Mononuclear cell (primary cell): ENCODE results near the gene IRAK1BP1. TPM values are rescaled to one million over a fixed set of nuclear protein-coding genes. Genes with fewer than 3 reads are reported as not detected.
"Not testable (repeated sequence)": the region's sequence is repeated elsewhere in the genome, so short reads cannot be mapped to it uniquely, and the experiment has no call there.

Source experiments
- H3K27me3 ChIP-seq: 2 replicates; pipeline ENCODE4 v1.6.0; 2011; ENCODE audit warnings: low read length, control low read depth; ENCODE audit not compliant: insufficient read depth
- H3K4me1 ChIP-seq: 2 replicates; pipeline ENCODE4 v1.5.1; 2011; ENCODE audit warnings: mild to moderate bottlenecking, low read length, control low read depth; ENCODE audit not compliant: insufficient read depth
- H3K4me3 ChIP-seq: 2 replicates; pipeline ENCODE4 v1.5.1; 2011; ENCODE audit warnings: mild to moderate bottlenecking, low read length, moderate library complexity
- H3K9me3 ChIP-seq: 2 replicates; pipeline ENCODE4 v1.5.1; 2011; ENCODE audit warnings: low read depth, mild to moderate bottlenecking, control low read depth, low read length
- total RNA-seq: library from RNA; depleted of rRNA; stranded (reverse); fragments of >200 nt; gene quantifications from one replicate; pipeline ENCODE4 v1.2.3, GENCODE V29; 2012

IRAK1BP1 gene
- total RNA-seq, 1 donor: 0.42 TPM

- H3K4me1 ChIP-seq, H3K27me3 ChIP-seq, H3K9me3 ChIP-seq, H3K4me3 ChIP-seq: not testable (repeated sequence)
Measured at GRCh38 chr6:78858339-78858938, 8.9 kb upstream of the IRAK1BP1 start.

DNA sequence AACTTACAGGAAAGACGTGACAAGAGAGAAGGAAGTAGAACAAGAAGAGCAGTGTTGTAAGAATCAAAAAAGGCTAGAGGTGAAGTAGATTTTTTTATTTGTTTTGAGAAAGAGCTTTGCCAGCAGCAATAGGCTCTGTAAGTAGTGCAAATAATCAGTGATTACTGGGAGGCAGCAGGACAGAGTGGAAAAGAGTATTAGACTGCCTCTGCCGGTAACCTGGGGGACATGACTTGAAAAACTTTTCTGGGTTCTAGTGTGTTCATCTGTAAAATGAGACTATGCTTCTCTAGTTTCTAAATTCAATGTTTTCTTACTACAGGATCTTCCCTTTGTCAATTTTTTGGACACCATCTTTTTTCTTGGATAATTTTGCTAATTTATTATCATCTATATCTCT lies 5.8 kb upstream of the IRAK1BP1 start:
- Histone ChIP-seq H3K27me3 (no peaks in the 10 kb centered on the region), H3K4me1 (no peaks in the 10 kb centered on the region), H3K9me3 (no peaks in the 10 kb centered on the region), H3K4me3 (no peak overlapping the region)

DNA sequence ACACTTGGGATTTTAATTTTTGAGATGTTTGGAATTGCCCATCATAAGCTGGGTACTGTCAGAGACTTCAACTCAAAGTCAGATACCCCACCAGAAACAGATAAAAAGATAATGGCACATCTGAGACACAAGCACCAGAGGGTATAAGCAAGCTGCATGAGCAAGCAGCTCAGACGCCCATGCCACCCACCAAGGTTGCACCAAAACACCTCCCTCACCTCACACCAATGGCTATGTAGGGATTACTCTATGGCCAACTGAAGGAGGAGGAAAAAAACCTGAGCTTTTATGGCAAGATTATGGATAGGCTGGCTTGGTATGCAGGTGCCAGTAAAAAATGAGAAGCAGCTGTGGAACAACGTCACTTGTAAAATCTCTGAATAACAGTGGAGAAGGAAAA lies 3.8 kb upstream of the IRAK1BP1 start:
- H3K4me3 ChIP-seq: no peak overlapping the region
- H3K27me3 ChIP-seq: no peaks in the 10 kb centered on the region
- H3K9me3 ChIP-seq: no peaks in the 10 kb centered on the region
- peaks cover 3% of the 10 kb centered on the region for H3K4me1 ChIP-seq

DNA sequence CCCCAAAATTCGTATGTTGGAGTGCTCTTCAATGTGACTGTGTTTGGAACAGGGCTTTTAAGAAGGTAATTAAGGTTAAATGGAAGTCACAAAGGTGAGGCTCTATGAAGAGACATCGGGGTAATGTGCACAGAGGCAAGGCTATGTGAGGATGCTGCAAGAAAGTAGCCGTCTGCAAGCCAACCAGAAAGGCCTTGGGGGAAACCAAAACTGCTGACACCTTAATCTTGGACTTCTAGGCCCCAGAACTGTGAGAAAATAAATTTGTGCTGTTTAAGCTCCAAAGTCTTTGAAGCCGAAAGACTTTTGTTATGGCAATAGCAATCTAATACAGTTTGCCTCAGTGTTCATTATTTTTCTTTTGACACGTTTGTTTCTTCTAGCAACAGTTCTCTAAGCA lies 2.4 kb upstream of the IRAK1BP1 start:
- Histone ChIP-seq H3K4me3 (no peak overlapping the region), H3K9me3 (no peaks in the 10 kb centered on the region), H3K27me3 (no peaks in the 10 kb centered on the region), H3K4me1 (peaks cover 3% of the 10 kb centered on the region)

GRCh38 chr6:78867020-78867369 lies 356 bp upstream of the IRAK1BP1 start:
- Histone ChIP-seq H3K4me1 (peaks cover 3% of the 10 kb centered on the region), H3K4me3 (peak overlapping the region; percentile 70), H3K9me3 (no peaks in the 10 kb centered on the region), H3K27me3 (no peaks in the 10 kb centered on the region)

DNA sequence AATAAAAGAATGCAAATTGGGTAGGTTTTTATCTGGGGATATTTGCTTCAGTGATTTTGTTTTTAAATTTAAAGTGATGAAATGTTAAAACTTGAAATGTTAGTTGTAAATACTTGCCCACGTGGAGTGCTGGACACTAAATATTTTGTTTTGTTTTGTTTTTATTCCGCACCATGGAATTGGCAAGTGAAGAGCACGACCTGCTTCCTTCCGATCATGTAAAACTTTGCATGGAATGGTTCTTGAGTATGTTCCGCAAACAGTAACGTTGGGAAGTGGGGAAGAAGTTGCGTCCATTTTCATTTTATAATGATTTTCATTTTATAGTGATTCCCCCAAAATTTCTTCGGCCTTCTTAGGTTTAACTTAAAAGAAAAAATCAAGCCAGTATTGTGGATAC lies 765 bp downstream of the IRAK1BP1 start:
- Histone ChIP-seq H3K4me3 (peak overlapping the region; percentile 70), H3K27me3 (no peaks in the 10 kb centered on the region), H3K9me3 (no peaks in the 10 kb centered on the region), H3K4me1 (peaks cover 3% of the 10 kb centered on the region)

- Histone ChIP-seq H3K27me3 (no peaks in the 10 kb centered on the region), H3K4me3 (no peak overlapping the region), H3K9me3 (no peaks in the 10 kb centered on the region), H3K4me1 (no peaks in the 10 kb centered on the region)
Measured at GRCh38 chr6:78875505-78875904, 8.2 kb downstream of the IRAK1BP1 start.

GRCh38 chr6:78883651-78884050 lies 16.3 kb downstream of the IRAK1BP1 start:
- H3K4me3 ChIP-seq: no peak overlapping the region
- H3K9me3 ChIP-seq: no peaks in the 10 kb centered on the region
- no peaks in the 10 kb centered on the region for H3K27me3 ChIP-seq
- no peaks in the 10 kb centered on the region for H3K4me1 ChIP-seq

DNA sequence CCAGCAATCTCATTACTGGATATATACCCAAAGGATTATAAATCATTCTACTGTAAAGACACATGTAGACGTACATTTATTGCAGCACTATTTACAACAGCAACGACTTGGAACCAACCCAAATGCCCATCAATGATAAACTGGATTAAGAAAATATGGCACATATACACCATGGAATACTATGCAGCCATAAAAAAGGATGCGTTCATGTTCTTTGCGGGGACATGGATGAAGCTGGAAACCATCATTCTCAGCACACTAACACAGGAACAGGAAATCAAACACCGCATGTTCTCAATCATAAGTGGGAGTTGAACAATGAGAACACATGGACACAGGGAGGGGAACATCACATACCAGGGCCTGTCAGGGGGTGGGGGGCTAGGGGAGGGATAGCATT lies 22.6 kb downstream of the IRAK1BP1 start:
- H3K9me3 ChIP-seq, H3K4me3 ChIP-seq, H3K4me1 ChIP-seq, H3K27me3 ChIP-seq: not testable (repeated sequence)

DNA sequence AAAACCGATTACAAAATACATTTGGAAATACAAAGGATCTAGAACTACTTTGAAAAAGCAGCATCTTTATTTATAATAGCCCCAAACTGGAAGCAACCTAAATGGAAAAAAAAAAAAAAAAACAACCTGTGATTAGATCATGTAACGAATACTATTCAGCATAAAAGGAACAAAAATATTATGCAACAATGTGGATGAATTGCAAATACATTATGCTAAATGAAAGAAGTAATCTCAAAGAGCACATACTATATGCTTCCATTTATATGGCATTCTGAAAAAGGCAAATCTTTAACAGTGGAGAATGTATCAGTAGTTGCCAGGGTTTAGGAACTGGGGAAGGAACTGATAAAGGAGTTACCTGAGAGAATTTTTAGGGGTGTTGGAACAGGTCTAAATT lies 28.9 kb downstream of the IRAK1BP1 start:
- Histone ChIP-seq H3K4me3 (no peak overlapping the region), H3K9me3 (no peaks in the 10 kb centered on the region), H3K27me3 (no peaks in the 10 kb centered on the region), H3K4me1 (no peaks in the 10 kb centered on the region)

- H3K4me1 ChIP-seq: peaks cover 21% of the 10 kb centered on the region
- H3K4me3 ChIP-seq: no peak overlapping the region
- no peaks in the 10 kb centered on the region for H3K9me3 ChIP-seq
- peaks cover 26% of the 10 kb centered on the region for H3K27me3 ChIP-seq
Measured at GRCh38 chr6:78908621-78909020, 41.3 kb downstream of the IRAK1BP1 start.

- Histone ChIP-seq H3K27me3 (peaks cover 26% of the 10 kb centered on the region), H3K9me3 (no peaks in the 10 kb centered on the region), H3K4me3 (no peak overlapping the region), H3K4me1 (peaks cover 21% of the 10 kb centered on the region)
Measured at GRCh38 chr6:78909391-78909790, 42.0 kb downstream of the IRAK1BP1 start.

DNA sequence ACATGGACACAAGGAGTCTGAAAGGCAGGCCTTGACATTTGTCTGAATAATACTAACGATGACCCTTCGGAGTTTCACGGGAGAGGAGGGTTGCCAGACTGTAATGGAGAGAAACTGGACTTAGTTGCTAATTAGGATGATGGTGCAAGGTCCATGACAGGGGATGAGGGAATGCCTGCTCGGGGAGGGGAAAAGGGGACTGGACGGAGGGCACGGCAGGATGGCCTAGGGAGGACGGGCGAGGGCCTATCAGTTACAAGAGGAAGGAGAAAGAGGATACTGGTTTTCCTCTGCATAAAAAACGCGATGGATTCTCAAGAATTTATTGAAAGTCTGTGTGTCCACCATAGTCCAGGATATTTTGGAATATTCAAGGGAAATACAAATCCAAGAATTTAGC lies 42.7 kb downstream of the IRAK1BP1 start:
- no peak overlapping the region for H3K4me3 ChIP-seq
- peaks cover 26% of the 10 kb centered on the region for H3K27me3 ChIP-seq
- H3K4me1 ChIP-seq: peaks cover 21% of the 10 kb centered on the region
- no peaks in the 10 kb centered on the region for H3K9me3 ChIP-seq

GRCh38 chr6:78910591-78911171 lies 43.3 kb downstream of the IRAK1BP1 start:
- Histone ChIP-seq H3K4me3 (peak overlapping the region; percentile 23), H3K9me3 (no peaks in the 10 kb centered on the region), H3K4me1 (peaks cover 21% of the 10 kb centered on the region), H3K27me3 (peaks cover 26% of the 10 kb centered on the region)

DNA sequence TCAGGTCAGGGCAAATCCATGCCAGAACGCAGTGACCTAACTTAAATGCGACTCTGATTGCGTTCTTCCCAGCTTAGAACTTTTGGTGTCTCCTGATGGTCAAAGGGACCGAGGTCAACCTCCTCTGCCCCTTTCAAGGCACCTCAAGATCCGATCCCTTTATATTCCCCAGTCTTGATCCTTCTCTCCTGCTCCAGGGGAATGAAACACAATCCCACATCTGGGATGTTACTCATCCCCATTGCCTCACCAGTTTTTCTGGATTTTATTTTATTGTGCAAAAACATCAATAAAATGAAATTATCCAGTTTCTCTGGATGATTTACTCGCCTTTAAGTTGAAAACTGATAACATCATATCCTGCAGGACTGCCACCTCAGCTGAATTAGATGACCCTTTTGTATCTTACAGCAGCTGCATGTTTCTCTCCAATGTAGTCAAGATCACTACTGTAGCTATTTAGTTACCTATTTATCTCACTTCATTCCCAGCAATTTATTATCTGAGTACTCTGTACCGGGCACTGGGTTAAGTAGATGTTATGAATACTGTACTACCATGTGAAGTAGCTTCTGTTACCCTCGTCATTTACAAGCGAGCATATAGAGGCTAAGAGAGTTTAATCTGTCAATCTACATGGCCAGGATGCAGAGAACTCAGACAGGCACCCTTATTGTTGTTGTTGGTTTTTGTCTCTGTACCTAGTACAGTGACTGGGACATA lies 44.0 kb downstream of the IRAK1BP1 start:
- Histone ChIP-seq H3K4me1 (peaks cover 21% of the 10 kb centered on the region), H3K27me3 (peaks cover 26% of the 10 kb centered on the region), H3K4me3 (no peak overlapping the region), H3K9me3 (peaks cover under 1% of the 10 kb centered on the region)

- Histone ChIP-seq H3K4me3 (no peak overlapping the region), H3K4me1 (no peaks in the 10 kb centered on the region), H3K27me3 (peaks cover 10% of the 10 kb centered on the region), H3K9me3 (peaks cover 24% of the 10 kb centered on the region)
Measured at GRCh38 chr6:78916411-78916810, 49.1 kb downstream of the IRAK1BP1 start.
